ENCODE results near the gene TMEM178B. TPM values are rescaled to one million over a fixed set of nuclear protein-coding genes. Genes with fewer than 3 reads are reported as not detected.

TMEM178B gene
- total and polyA plus RNA-seq, 8 donors = 0.16 to 5.6 (median 3.4) TPM

DNA sequence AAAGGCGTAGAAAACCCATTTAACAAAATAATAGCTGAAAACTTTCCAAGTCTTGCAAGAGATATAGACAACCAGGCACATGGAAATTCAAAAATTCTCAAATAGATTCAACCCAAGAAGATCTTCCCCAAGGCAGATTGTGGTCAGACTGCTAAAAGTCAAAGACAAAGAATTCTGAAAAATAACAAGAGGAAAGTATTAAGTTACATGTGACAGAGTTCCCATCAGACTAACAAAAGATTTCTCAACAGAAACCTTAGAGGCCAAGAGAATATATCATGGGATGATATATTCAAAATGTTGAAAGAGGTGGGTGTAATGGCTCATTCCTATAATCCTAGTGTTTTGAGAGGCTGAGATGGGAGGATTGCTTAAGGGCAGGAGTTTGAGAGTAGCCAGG is 59.8 kb downstream of the TMEM178B start:
- Histone ChIP-seq H3K36me3 (no peaks in the 10 kb centered on the region), H3K27ac (no peak overlapping the region), H3K4me3 (no peak overlapping the region), H3K4me1 (no peaks in the 10 kb centered on the region), H3K27me3 (no peaks in the 10 kb centered on the region), H3K9me3 (peaks cover 0 to 8% of the 10 kb centered on the region in 2 donors)
- DNase-seq (no peak), ATAC-seq (no peak)
- intact Hi-C loops (cut with DNase I) = no loop called here
- no peak for TF ChIP-seq CTCF (IDR thresholded peaks at IDR 0.05)

DNA sequence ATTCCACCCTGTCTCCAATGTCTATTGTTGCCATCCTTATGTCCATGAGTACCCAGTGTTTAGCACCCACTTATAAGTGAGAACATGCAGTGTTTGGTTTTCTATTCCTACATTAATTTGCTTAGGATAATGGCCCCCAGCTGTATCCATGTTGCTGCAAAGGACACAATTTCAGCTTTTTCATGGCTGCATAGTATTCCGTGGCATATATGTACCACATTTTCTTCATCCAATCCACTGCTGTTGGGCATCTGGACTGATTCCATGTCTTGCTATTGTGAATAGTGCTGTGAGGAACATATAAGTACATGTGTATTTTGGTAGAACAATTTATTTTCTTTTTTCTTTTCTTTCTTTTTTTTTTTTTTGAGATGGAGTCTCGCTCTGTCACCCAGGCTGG is 68.2 kb downstream of the TMEM178B start:
- DNase-seq = no peak
- ATAC-seq = no peak
- no peak overlapping the region for H3K4me3 ChIP-seq
- H3K9me3 ChIP-seq = peaks cover 0 to 11% of the 10 kb centered on the region in 2 donors
- no peak for TF ChIP-seq CTCF (IDR thresholded peaks at IDR 0.05)
- no peaks in the 10 kb centered on the region for H3K36me3 ChIP-seq
- no peaks in the 10 kb centered on the region for H3K4me1 ChIP-seq
- intact Hi-C loops (cut with DNase I) = no loop called here
- H3K27me3 ChIP-seq = no peaks in the 10 kb centered on the region
- no peak overlapping the region for H3K27ac ChIP-seq

- H3K4me1 ChIP-seq = no peaks in the 10 kb centered on the region
- no peaks in the 10 kb centered on the region for H3K27me3 ChIP-seq
- DNase-seq (no peak), ATAC-seq (no peak)
- H3K9me3 ChIP-seq = peaks cover 0 to 11% of the 10 kb centered on the region in 2 donors
- H3K36me3 ChIP-seq = no peaks in the 10 kb centered on the region
- H3K4me3 ChIP-seq = no peak overlapping the region
- no peak for TF ChIP-seq CTCF (IDR thresholded peaks at IDR 0.05)
- intact Hi-C loops (cut with DNase I) = no loop called here
- H3K27ac ChIP-seq = no peak overlapping the region
Observed at GRCh38 chr7:141144921-141145629, 71.2 kb downstream of the TMEM178B start.

DNA sequence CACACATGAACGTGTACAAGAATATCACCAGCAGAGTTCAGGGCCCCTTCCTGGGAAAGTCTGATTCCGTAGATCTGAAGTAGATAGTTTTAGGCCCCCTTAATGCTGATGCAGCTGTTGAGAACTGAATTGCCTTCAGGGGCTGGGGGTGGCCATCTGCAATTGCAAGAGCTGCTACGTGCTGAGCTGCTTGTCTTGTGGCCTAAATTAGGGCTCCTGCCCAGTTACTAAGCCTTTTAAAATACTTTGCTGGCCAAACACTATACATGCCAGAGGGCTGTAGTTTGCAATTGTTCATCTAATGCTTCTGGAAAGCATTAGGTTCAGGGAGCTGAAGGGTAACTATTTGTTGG is 71.7 kb downstream of the TMEM178B start:
- intact Hi-C loops (cut with DNase I) = no loop called here
- no peaks in the 10 kb centered on the region for H3K27me3 ChIP-seq
- H3K9me3 ChIP-seq = peaks cover 0 to 11% of the 10 kb centered on the region in 2 donors
- H3K4me1 ChIP-seq = no peaks in the 10 kb centered on the region
- H3K4me3 ChIP-seq = no peak overlapping the region
- DNase-seq (no peak), ATAC-seq (no peak)
- H3K36me3 ChIP-seq = no peaks in the 10 kb centered on the region
- H3K27ac ChIP-seq = no peak overlapping the region
- TF ChIP-seq CTCF (IDR thresholded peaks at IDR 0.05) = no peak

DNA sequence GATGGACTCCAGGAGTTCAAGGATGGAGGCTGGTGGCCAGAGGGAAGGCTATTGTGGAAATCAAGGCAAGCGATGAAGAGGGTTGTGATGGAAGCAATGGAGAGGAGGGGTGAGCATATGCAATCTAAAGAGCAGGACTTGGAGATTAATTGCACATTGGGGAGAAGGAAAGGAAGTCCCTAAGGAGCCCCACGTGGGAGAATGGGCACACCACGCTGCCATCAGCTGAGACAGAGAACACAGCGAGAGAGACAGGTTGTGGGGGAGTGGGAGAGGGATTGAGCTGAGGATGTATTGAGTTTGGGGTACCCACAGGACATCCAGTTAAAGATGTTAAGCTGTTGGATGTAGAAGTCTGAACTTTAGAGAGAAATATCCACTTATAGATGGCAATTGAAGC is 73.6 kb downstream of the TMEM178B start:
- H3K36me3 ChIP-seq = no peaks in the 10 kb centered on the region
- no peak overlapping the region for H3K4me3 ChIP-seq
- no peaks in the 10 kb centered on the region for H3K4me1 ChIP-seq
- DNase-seq (no peak), ATAC-seq (no peak)
- TF ChIP-seq CTCF (IDR thresholded peaks at IDR 0.05) = no peak
- no peak overlapping the region for H3K27ac ChIP-seq
- no peaks in the 10 kb centered on the region for H3K27me3 ChIP-seq
- intact Hi-C loops (cut with DNase I) = no loop called here
- H3K9me3 ChIP-seq = peaks cover 0 to 6% of the 10 kb centered on the region in 2 donors
